NCI-H2196 (cell line): ENCODE data around the gene UNC80.
"Not testable (repeated sequence)": the region's sequence is repeated elsewhere in the genome, so short reads cannot be mapped to it uniquely, and the experiment has no call there.

Experiments used
- DNase-seq: peaks from one replicate; lab custom pipeline; 2025; ENCODE audit not compliant: unreplicated experiment; lab: John Stamatoyannopoulos, UW

Gene UNC80, protein sequence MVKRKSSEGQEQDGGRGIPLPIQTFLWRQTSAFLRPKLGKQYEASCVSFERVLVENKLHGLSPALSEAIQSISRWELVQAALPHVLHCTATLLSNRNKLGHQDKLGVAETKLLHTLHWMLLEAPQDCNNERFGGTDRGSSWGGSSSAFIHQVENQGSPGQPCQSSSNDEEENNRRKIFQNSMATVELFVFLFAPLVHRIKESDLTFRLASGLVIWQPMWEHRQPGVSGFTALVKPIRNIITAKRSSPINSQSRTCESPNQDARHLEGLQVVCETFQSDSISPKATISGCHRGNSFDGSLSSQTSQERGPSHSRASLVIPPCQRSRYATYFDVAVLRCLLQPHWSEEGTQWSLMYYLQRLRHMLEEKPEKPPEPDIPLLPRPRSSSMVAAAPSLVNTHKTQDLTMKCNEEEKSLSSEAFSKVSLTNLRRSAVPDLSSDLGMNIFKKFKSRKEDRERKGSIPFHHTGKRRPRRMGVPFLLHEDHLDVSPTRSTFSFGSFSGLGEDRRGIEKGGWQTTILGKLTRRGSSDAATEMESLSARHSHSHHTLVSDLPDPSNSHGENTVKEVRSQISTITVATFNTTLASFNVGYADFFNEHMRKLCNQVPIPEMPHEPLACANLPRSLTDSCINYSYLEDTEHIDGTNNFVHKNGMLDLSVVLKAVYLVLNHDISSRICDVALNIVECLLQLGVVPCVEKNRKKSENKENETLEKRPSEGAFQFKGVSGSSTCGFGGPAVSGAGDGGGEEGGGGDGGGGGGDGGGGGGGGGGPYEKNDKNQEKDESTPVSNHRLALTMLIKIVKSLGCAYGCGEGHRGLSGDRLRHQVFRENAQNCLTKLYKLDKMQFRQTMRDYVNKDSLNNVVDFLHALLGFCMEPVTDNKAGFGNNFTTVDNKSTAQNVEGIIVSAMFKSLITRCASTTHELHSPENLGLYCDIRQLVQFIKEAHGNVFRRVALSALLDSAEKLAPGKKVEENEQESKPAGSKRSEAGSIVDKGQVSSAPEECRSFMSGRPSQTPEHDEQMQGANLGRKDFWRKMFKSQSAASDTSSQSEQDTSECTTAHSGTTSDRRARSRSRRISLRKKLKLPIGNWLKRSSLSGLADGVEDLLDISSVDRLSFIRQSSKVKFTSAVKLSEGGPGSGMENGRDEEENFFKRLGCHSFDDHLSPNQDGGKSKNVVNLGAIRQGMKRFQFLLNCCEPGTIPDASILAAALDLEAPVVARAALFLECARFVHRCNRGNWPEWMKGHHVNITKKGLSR (N-terminal part only)

DNA sequence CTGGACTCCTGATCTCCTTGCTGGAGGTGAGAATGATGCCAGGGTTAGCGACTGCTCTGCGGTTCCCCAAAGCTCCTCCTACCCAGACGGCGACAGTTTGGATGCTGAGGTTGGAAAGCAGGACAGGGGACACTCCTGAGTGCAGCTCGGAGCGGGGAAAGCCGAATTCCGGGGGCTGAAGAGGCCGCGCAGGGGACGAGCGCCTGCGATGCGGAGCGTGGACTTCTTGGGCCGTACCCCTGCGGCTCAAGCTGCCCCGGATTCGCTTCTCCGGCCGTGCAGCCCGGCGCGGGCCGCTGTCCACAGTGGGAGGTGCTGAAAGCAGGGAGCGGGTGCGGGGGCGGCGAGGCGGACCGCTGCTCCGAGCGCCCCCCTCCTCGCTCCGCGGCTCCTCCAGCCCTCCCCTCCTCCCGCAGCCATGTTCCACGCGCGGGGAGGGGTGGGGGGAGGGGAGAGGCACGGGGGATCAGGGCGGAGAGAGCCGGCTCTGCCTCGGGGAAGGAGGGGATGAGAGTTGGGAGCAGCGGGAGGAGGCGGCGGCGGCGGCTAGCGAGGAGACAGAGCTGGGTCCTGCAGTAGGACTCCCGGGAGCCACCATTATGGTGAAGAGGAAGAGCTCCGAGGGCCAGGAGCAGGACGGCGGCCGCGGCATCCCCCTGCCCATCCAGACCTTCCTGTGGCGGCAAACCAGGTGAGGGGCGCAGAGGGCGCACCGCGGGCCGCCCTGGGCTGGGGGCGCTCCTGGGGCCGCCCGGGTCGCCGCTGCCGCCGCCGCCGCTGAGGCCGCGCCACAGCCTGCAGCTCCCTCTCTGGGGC lies at the start of gene UNC80:
Gene UNC80 (plus strand): TSS at position 359 of the 816 bp plus-strand sequence. CDS start 241 bp downstream, at position 600.
- DNase-seq, result peak; percentile 67

- DNase-seq, result no peak
Measured at GRCh38 chr2:209726311-209726710, 45.3 kb upstream of the UNC80 start.

- DNase-seq, result no peak
Measured at GRCh38 chr2:209727077-209727476, 44.6 kb upstream of the UNC80 start.

- no peak for DNase-seq
Measured at GRCh38 chr2:209734805-209735204, 36.8 kb upstream of the UNC80 start.

DNA sequence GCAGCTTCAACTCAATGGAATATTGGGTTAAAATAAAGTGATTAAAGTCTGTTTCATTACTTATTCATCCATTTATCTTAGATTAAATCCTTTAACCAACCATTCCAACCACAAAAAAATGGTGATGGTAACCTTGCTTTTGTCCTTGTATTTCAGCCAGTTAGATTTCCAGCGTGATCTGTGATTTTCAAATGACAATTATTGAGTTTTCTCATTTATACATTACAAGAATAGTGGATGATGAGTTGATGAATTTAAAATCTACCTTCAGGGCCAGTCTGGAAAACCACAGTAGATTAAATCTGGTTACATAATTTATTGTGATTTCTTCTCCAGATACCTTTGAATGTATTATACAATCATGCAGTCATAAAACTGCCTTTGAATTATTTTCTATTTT lies 29.7 kb upstream of the UNC80 start:
- DNase-seq, result no peak

- no peak for DNase-seq
Measured at GRCh38 chr2:209753020-209753419, 18.6 kb upstream of the UNC80 start.

GRCh38 chr2:209757163-209757562 lies 14.5 kb upstream of the UNC80 start:
- no peak for DNase-seq

DNA sequence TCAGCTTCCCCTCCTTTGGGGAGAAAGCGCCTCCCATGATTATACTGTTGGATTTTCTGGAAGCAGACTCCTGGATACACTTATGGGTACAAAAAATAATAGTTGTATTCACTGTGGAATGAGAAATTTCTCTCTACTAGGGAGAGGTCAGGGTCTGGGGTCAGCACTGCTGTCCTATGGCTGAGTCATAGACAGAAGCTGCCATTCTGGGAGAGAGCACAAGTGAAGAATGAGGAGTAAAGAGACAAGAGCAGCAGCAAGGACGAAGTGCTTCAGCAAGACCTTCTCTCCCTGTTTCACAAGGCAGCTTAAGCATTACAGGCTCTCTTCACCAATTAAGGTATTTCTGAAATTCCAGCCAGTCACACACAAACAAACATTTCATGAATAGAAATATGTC lies 10.1 kb upstream of the UNC80 start:
- DNase-seq, result no peak

GRCh38 chr2:209762563-209762962 lies 9.1 kb upstream of the UNC80 start:
- DNase-seq, result no peak

DNA sequence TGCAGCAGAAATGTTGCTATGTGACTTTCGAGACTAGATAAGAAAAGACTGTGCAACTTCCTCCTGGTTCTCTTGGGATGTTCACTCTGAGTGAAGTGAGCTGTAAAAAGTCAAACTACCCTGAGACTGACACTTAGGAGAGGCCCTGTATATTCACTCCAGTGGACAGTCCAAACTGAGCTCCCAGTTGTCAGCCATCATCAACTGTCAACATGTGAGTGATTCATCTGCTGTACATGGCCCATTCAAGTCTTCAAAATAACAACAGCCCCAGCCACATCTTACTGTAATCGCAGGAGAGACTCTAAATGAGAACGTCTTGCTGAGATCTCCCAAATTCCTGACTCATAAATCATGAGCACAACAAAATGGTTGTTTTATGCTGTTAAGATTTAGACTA lies 8.5 kb upstream of the UNC80 start:
- no peak for DNase-seq

GRCh38 chr2:209766613-209767012 lies 5.0 kb upstream of the UNC80 start:
- no peak for DNase-seq

- DNase-seq, result no peak
Measured at GRCh38 chr2:209767316-209767715, 4.3 kb upstream of the UNC80 start.

DNA sequence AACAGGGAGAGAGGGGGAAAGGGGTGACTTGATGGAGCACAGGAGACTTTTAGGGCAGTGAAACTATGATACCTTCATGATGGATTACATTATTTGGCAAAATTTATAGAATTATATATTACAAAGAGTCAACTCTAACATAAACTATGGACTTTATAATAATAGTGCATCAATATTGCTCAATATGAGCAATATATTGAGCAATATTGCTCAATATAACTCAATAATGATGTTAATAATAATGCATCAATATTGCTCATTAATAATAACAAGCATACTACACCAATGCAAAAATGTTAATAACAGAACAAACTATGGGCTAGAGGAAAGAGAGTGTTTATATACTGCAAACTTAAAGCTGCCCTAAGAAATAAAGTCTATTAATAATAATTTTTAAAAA lies 3.1 kb upstream of the UNC80 start:
- DNase-seq, result no peak

GRCh38 chr2:209772290-209772685 lies 656 bp downstream of the UNC80 start:
- DNase-seq, result peak; percentile 20

DNA sequence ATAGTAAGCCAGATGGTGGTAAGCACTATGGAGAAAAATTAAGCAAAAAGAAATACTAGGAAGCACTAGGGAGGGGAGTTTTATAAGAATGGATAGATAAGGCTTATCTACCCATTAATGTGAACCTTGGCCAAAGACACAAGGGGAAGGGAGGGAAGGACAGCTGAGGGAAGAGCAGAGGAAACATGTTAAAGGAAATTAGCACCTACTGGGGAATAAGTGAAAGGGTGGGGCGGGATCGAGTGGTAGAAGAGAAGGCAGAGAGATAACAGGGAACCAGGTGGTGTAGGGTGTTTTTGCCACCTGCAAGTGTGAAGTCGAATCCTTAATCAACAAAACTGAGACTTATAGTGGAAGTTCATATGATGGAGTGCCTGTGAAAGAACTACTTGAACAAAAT lies 1.7 kb downstream of the UNC80 start:
- DNase-seq, result peak; percentile 7

- no peak for DNase-seq
Measured at GRCh38 chr2:209787416-209787815, 15.8 kb downstream of the UNC80 start.

DNA sequence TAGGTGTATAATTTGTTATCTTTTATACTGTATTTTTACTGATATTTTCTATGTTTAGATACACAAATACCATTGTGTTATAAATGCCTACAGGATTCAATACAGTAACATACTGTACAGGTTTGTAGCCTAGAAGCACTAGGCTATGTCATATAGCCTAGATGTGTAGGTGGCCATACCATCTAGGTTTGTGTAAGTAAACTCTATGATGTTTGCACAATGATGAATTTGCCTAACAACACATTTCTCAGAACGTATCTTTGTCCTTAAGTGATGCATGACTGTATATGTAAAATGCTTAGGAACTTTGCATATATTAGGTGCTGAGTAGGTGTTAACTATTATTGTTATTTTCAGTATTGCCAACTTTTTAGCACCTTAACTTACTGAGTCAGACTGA lies 17.3 kb downstream of the UNC80 start:
- DNase-seq, result no peak

DNA sequence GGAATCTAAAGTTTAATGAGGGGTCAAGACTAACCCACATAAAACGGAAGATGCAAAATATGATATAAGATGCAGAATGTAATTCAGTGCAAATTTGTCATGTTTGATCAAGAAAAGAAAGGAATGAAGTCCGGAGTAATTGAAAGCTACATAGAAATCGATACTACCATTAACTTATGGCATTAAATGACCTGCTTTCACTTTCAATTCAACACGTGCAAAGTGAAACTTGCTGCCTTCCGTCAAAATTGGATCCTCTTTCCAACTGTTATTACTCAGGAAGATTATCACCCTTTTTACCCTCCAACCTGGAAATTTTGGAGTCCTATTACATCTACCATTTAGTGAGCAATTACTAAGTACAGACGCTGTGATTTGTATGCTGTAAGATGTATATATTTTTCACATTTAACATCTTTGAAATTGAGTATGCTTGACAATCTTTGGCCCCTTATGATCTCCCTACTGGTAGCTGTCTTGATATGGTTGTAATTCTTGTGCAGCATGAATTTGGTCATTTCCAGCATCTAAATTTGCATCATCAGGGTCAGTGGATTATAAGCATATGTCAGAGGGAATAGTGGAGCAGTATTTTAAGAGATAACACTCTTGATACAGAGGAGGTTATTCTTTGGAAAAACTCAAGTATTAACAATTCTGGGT lies 18.6 kb downstream of the UNC80 start:
- no peak for DNase-seq

DNA sequence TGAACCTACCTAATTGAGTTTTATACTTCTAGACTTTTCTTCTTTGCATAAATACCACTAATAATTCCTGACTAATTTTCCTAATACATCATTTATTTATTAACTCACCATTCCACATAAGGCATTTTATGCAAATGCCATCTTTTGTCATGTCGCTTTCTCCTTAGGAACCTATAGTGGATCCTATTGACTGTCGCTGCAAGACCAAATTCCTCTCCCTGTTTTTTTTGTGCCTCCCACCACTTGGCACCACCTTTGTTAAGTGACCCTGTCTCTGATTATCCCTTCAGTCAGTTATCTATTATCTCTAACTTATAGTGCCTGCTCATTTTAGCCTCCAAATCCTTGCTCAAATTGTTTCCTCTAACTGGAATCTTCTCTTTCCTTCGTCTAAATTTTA lies 19.5 kb downstream of the UNC80 start:
- no peak for DNase-seq

GRCh38 chr2:209795425-209795824 lies 23.8 kb downstream of the UNC80 start:
- not testable (repeated sequence) for DNase-seq
